ENCODE data around the gene CDC37.

The CDC37 gene

GRCh38 chr19:10431254-10431942 lies 28.1 kb upstream of the CDC37 start:
- no peak overlapping the region; the same call in 1 of the 2 replicates for H3K4me3 ChIP-seq (ENCODE audit: low read length)
- no peak for DNase-seq (ENCODE audit: low read depth, low spot score)
- H3K36me3 ChIP-seq (ENCODE audit: control insufficient read depth, insufficient read depth, low read length), result no peaks in the 10 kb centered on the region
- peaks cover 3% of the 10 kb centered on the region; the same call in 1 of the 2 replicates for H3K4me1 ChIP-seq (ENCODE audit: control insufficient read depth, insufficient read depth, low read length)
- WGBS (ENCODE audit: insufficient coverage, insufficient read length), result no CpG with 5 or more reads among the region's 25 CpGs
- no peak overlapping the region for H3K27ac ChIP-seq (ENCODE audit: low read length)
- peaks cover 31% of the 10 kb centered on the region for H3K27me3 ChIP-seq (ENCODE audit: control insufficient read depth, insufficient read depth, low read length)
- H3K9me3 ChIP-seq (ENCODE audit: control insufficient read depth, insufficient read depth, low read length), result no peaks in the 10 kb centered on the region

- H3K36me3 ChIP-seq (ENCODE audit: control insufficient read depth, insufficient read depth, low read length), result no peaks in the 10 kb centered on the region
- H3K4me1 ChIP-seq (ENCODE audit: control insufficient read depth, insufficient read depth, low read length), result peaks cover 3% of the 10 kb centered on the region; the same call in 1 of the 2 replicates
- H3K27ac ChIP-seq (ENCODE audit: low read length), result no peak overlapping the region
- DNase-seq (ENCODE audit: low read depth, low spot score), result no peak
- no CpG with 5 or more reads among the region's 75 CpGs for WGBS (ENCODE audit: insufficient coverage, insufficient read length)
- H3K27me3 ChIP-seq (ENCODE audit: control insufficient read depth, insufficient read depth, low read length), result peaks cover 33% of the 10 kb centered on the region
- no peaks in the 10 kb centered on the region for H3K9me3 ChIP-seq (ENCODE audit: control insufficient read depth, insufficient read depth, low read length)
- H3K4me3 ChIP-seq (ENCODE audit: low read length), result peak overlapping the region; percentile 34; the same call in 1 of the 2 replicates
Observed at GRCh38 chr19:10430505-10431253, 27.3 kb upstream of the CDC37 start.

DNA sequence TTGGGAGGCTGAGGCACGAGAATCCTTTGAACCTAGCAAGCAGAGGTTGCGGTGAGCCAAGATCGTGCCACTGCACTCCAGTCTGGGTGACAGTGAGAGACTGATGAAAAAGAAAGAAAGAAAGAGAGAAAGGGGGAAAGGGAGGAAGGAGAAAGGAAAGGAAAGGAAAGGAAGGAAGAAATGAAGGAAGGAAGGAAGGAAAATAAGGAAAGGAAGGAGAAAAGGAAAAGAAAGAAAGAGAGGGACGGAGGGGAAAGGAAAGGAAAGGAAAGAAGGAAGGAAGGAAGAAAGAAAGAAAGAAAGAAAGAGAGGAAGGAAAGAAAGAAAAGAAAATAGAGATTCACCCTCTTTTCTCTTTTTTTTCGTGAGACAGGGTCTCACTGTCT lies 25.6 kb upstream of the CDC37 start:
- no peak overlapping the region for H3K4me3 ChIP-seq (ENCODE audit: low read length)
- H3K36me3 ChIP-seq (ENCODE audit: control insufficient read depth, insufficient read depth, low read length), result no peaks in the 10 kb centered on the region
- H3K27ac ChIP-seq (ENCODE audit: low read length), result no peak overlapping the region
- H3K4me1 ChIP-seq (ENCODE audit: control insufficient read depth, insufficient read depth, low read length), result peaks cover 3% of the 10 kb centered on the region; the same call in 1 of the 2 replicates
- no peak for DNase-seq (ENCODE audit: low read depth, low spot score)
- peaks cover 43% of the 10 kb centered on the region for H3K27me3 ChIP-seq (ENCODE audit: control insufficient read depth, insufficient read depth, low read length)
- H3K9me3 ChIP-seq (ENCODE audit: control insufficient read depth, insufficient read depth, low read length), result no peaks in the 10 kb centered on the region
- 88% methylated on average over 1 of the region's 5 CpGs for WGBS (ENCODE audit: insufficient coverage, insufficient read length)

DNA sequence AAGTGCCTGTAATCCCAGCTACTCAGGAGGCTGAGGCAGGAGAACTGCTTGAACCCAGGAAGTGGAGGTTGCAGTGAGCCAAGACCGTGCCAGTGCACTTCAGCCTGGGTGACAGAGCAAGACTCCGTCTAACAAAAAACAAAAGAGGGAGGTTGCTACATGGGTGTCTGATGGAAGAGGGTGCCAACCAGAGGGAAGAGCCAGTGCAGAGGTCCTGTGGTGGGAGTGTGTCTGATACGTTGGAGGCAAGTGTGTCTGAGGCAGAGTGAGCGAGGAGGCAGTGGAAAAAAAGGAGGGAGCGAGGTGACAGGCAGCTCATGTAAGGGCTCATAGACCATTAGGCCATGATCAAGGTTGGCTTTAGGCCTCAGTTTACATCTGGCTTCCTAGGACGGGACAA lies 23.8 kb upstream of the CDC37 start:
- DNase-seq (ENCODE audit: low read depth, low spot score), result no peak
- Histone ChIP-seq H3K9me3 (ENCODE audit: control insufficient read depth, insufficient read depth, low read length) (no peaks in the 10 kb centered on the region), H3K4me3 (ENCODE audit: low read length) (no peak overlapping the region), H3K27ac (ENCODE audit: low read length) (no peak overlapping the region), H3K36me3 (ENCODE audit: control insufficient read depth, insufficient read depth, low read length) (no peaks in the 10 kb centered on the region), H3K27me3 (ENCODE audit: control insufficient read depth, insufficient read depth, low read length) (peaks cover 53% of the 10 kb centered on the region), H3K4me1 (ENCODE audit: control insufficient read depth, insufficient read depth, low read length) (no peaks in the 10 kb centered on the region)
- WGBS (ENCODE audit: insufficient coverage, insufficient read length), result no CpG with 5 or more reads among the region's 6 CpGs

DNA sequence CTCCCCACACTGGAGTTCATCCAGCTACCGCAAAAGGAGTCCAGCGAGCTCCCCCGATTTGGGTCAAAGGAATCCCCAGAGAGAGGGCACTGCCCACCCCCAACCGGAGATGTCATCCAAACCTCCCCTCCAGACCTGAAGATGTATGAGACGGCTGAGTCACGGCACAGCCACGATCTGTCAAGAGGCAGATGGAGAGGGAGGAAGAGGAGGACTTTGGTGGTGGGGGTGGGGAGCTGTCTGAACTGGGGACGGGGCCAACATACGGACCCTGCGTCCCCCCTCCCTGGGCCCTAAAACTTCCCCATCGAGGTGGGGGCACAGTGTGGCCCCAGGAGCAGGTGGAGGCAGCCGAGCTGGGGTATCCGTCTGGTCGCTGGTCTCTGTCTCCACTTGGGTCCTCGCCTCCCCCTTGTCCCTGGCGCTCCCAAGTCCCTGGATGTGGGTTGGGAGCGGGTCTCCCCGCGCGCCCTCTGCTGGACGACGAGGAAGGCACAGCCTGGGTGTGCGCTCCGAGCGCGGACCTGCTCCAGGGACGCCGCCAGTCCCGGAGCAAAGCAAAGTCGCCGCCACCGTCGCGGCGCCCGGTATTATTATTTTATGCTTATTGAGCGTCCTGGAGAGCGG lies 20.8 kb upstream of the CDC37 start:
- H3K36me3 ChIP-seq (ENCODE audit: control insufficient read depth, insufficient read depth, low read length), result no peaks in the 10 kb centered on the region
- H3K4me3 ChIP-seq (ENCODE audit: low read length), result peak overlapping the region; percentile 18; the same call in 1 of the 2 replicates
- DNase-seq (ENCODE audit: low read depth, low spot score), result no peak
- peaks cover 47% of the 10 kb centered on the region for H3K27me3 ChIP-seq (ENCODE audit: control insufficient read depth, insufficient read depth, low read length)
- peaks cover 5% of the 10 kb centered on the region; the same call in 1 of the 2 replicates for H3K4me1 ChIP-seq (ENCODE audit: control insufficient read depth, insufficient read depth, low read length)
- no peaks in the 10 kb centered on the region for H3K9me3 ChIP-seq (ENCODE audit: control insufficient read depth, insufficient read depth, low read length)
- WGBS (ENCODE audit: insufficient coverage, insufficient read length), result no CpG with 5 or more reads among the region's 38 CpGs
- no peak overlapping the region for H3K27ac ChIP-seq (ENCODE audit: low read length)

- H3K36me3 ChIP-seq (ENCODE audit: control insufficient read depth, insufficient read depth, low read length), result no peaks in the 10 kb centered on the region
- no peak overlapping the region for H3K4me3 ChIP-seq (ENCODE audit: low read length)
- no peak for DNase-seq (ENCODE audit: low read depth, low spot score)
- H3K27me3 ChIP-seq (ENCODE audit: control insufficient read depth, insufficient read depth, low read length), result peaks cover 51% of the 10 kb centered on the region
- H3K9me3 ChIP-seq (ENCODE audit: control insufficient read depth, insufficient read depth, low read length), result no peaks in the 10 kb centered on the region
- WGBS (ENCODE audit: insufficient coverage, insufficient read length), result no CpG with 5 or more reads among the region's 3 CpGs
- no peak overlapping the region for H3K27ac ChIP-seq (ENCODE audit: low read length)
- peaks cover 6% of the 10 kb centered on the region for H3K4me1 ChIP-seq (ENCODE audit: control insufficient read depth, insufficient read depth, low read length)
Observed at GRCh38 chr19:10422846-10423245, 19.5 kb upstream of the CDC37 start.

DNA sequence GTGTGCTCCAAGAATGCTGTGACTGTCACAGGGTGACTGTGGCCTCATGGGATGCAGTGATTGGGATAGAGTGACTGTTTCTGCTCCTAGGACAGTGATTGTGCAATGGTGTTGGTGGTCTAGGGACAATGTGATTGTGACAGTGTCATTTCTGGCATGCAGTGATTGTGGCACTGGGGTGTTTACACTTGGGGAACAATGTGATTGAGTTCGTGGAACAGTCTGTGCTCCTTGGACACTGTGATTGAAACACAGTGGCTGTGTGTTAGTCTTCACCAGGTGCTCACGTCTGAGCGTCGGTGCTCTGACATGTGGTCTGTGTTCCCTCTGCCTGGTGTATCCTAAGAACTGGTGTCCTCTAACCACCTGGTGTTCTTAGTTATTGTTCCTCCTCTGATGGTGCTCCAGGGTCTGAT lies 18.7 kb upstream of the CDC37 start:
- DNase-seq (ENCODE audit: low read depth, low spot score), result no peak
- Histone ChIP-seq H3K27ac (ENCODE audit: low read length) (no peak overlapping the region), H3K4me1 (ENCODE audit: control insufficient read depth, insufficient read depth, low read length) (peaks cover 11% of the 10 kb centered on the region), H3K27me3 (ENCODE audit: control insufficient read depth, insufficient read depth, low read length) (peaks cover 48% of the 10 kb centered on the region), H3K9me3 (ENCODE audit: control insufficient read depth, insufficient read depth, low read length) (no peaks in the 10 kb centered on the region), H3K36me3 (ENCODE audit: control insufficient read depth, insufficient read depth, low read length) (no peaks in the 10 kb centered on the region), H3K4me3 (ENCODE audit: low read length) (no peak overlapping the region)
- no CpG with 5 or more reads among the region's 4 CpGs for WGBS (ENCODE audit: insufficient coverage, insufficient read length)

GRCh38 chr19:10421240-10422045 lies 18.1 kb upstream of the CDC37 start:
- H3K36me3 ChIP-seq (ENCODE audit: control insufficient read depth, insufficient read depth, low read length), result no peaks in the 10 kb centered on the region
- H3K9me3 ChIP-seq (ENCODE audit: control insufficient read depth, insufficient read depth, low read length), result no peaks in the 10 kb centered on the region
- no peak for DNase-seq (ENCODE audit: low read depth, low spot score)
- peaks cover 48% of the 10 kb centered on the region for H3K27me3 ChIP-seq (ENCODE audit: control insufficient read depth, insufficient read depth, low read length)
- H3K4me3 ChIP-seq (ENCODE audit: low read length), result no peak overlapping the region; the same call in 1 of the 2 replicates
- H3K4me1 ChIP-seq (ENCODE audit: control insufficient read depth, insufficient read depth, low read length), result peaks cover 11% of the 10 kb centered on the region
- no CpG with 5 or more reads among the region's 17 CpGs for WGBS (ENCODE audit: insufficient coverage, insufficient read length)
- H3K27ac ChIP-seq (ENCODE audit: low read length), result no peak overlapping the region

- Histone ChIP-seq H3K4me3 (ENCODE audit: low read length) (peak within 1 kb of the TSS; percentile 56; the same call in 1 of the 2 replicates), H3K27ac (ENCODE audit: low read length) (no peak within 1 kb of the TSS), H3K4me1 (ENCODE audit: control insufficient read depth, insufficient read depth, low read length) (peaks cover 11% of the 10 kb centered on the region), H3K27me3 (ENCODE audit: control insufficient read depth, insufficient read depth, low read length) (peaks cover 46% of the 10 kb centered on the region), H3K36me3 (ENCODE audit: control insufficient read depth, insufficient read depth, low read length) (no peaks in the 10 kb centered on the region), H3K9me3 (ENCODE audit: control insufficient read depth, insufficient read depth, low read length) (no peaks in the 10 kb centered on the region)
- DNase-seq (ENCODE audit: low read depth, low spot score), result no peak
- no CpG with 5 or more reads among the region's 104 CpGs for WGBS (ENCODE audit: insufficient coverage, insufficient read length)
Observed at GRCh38 chr19:10420444-10421239, 17.3 kb upstream of the CDC37 start, which contains the start of gene PDE4A. PDE4A (plus strand) TSS chr19:10420538; CDS start chr19:10420765, 227 bp downstream.

Data from iPS DF 6.9 (cell line).